IPS-NIHi11 (cell line): Measurements from ENCODE around the gene OLFM4.

Experiments used
- DNase-seq: peaks from one replicate; pipeline ENCODE4 v3.0.0; 2012; ENCODE audit warnings: mixed read lengths, low spot score

OLFM4 gene

DNA sequence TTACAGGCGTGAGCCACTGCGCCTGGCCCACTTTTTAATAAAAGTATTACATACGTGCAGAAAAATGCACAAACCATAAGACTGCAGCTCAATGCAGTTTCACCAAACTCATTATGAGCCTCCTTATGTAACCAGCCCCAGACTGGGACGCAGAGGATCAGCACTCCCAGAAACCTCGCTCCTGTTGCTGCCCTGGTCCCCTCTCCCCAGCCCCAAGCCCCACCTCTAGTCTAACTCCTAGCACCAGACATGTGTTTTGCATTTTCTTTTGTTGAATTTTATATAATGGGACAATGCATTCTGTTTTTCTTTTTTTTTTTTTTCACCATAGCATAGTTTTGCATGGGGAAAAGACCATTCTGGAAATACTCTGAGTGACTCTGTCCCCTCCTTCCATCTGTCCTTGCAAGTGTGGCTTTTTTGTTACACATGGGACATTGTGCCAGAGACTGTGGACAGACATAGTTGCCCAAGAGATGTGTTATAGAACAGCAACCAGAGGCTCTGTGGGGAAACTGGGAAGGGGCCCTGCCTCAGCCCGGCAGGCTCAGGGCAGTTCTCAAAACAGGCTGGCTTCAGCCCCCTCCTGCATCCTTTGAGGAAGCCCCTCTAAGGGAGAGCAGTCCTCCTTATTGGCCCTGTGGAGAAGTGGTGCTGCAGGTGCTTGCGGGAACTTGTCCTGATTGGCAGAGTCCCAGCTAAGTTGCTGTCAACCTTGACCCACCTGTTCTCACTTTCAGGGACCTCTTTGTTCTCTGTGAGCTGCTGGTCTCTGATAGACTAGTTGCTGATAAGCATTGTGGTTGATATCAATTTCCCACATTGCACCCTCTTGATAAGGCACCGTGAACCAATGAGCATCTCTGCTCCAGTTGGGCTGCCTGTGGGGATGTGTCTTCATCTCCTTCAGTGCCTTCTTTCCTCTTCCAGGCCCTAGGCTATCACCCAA, 13.8 kb upstream of the OLFM4 start:
- DNase-seq: no peak

DNA sequence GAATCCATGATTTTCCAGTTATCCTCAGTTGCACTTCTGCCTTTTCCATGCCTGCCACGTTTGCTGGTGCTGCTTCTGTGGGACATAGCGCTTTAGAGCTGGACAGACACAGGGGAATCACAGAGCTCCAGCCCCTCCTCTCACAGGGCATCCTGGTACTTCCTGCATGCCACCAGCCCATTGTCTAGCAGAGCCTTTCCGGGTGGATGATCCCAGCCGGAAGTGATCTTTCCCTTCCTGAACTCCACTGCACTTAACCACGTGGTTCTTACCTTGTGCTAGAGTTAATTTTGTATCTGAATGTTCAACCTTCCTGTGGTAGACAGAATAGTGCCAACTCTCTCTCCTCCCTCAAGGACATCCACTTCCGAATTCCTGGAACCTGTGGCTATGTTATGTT, 12.6 kb upstream of the OLFM4 start:
- no peak for DNase-seq

DNA sequence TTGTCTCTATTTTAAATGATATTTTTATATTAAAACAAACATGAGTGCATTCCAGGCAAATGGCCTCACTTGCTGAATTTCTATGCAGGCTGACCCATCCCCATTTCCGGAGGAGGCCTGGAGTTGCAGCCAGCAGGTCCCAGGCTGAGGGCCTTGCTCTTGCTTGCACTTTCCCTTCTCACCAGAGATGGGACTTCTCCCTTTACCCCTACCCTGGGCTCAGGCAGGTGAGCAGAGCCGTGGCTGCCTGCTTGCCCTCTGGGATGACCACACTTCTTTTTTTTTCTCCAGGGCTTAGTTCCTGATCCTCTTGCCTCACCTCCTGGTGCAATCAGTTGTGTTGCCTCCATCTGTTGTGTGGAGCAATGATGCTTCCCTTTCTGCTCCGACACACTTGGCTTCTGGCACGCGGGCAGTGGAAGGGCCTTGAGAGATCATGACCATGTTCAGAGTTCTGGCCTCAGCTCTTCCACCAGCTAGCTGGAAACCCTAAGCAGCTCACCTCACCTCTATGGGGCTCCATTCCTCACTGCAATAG, 11.1 kb upstream of the OLFM4 start:
- no peak for DNase-seq

DNA sequence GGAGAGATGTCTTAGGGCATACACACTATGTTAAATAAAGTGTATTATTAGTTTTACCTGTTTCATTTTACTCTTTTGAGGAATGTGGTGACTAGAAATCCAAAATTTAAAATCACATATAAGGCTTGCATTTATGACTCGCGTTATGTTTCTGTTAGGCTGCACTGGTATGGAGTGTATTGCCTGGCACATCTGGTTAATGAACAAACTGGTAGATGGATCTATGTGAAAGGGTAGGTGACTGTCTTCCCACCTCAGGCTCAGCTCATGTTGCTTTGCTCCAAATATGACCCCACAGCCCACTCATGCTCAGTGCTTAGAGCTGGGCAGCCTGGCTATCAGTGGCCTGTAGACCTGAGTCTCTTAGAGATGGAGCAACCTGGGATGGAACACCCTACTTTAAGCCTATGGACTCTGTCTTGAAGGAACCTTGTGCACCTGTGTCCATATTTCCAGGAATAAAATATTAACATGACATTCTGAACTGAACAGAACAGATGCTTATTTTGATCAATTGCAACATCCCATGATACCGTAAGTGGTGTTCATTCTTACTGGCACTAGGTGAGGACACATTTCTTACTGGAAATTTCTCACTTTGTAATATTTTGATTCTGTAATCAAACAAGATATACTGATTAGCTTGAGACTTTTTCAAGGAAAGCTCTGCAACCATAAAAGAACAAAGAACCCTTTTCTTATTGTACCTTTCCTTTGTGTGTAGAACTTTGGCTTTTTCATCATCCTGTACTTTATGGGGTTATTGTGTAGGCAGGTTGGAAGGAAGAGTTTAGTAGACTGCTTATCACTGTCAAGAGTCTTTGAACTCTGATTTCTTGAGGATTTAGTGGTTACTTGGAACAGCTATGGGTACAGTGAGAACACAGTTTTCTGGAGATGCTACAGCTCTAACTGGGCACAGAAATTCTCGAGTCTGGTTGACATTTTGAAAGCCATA, 9.6 kb upstream of the OLFM4 start:
- DNase-seq: no peak

DNA sequence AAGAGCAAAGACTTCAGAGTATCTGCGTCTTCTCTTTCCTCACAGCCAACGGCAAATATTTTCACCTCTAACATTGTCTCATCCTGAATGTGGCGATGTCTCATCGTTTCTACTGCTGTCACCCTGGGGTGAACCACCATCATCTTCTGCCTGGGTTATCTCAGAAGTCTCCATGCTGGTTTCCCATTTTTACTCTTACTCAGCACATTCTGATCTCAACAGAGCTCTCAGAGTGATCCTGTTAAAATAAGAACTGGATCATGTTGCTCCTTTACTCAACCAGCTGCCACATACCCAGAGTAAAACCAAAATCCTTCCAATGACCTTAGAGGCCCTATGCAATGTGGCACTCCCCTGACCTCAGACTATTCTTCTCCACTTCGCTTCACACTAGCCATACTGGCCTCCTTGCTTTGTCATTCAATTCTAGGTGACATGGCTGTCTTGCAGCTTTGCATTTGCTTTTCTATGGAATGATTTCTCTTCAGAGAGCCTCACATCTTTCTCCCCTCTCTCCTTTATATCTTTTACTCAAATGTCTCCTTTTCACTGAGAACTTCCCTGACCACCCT, 7.8 kb upstream of the OLFM4 start:
- no peak for DNase-seq

DNA sequence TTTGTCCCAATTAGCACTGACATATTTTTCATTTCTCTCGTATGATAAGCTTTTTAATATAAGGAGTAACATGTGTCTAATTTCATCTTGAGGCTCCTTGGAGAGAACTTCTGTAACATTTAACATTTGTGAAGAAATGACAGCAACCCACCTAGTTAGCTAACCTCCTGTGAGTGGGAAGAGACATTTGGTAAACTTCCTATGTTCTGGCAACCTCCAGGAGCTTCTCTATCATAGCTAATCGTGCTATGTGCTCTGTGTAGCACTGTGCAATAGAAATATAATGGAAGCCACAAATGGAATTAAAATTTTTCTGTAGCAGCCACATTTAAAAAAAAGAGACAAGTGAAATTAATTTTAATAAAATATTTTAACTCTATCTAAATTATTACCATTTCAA, 5.4 kb upstream of the OLFM4 start:
- no peak for DNase-seq

DNA sequence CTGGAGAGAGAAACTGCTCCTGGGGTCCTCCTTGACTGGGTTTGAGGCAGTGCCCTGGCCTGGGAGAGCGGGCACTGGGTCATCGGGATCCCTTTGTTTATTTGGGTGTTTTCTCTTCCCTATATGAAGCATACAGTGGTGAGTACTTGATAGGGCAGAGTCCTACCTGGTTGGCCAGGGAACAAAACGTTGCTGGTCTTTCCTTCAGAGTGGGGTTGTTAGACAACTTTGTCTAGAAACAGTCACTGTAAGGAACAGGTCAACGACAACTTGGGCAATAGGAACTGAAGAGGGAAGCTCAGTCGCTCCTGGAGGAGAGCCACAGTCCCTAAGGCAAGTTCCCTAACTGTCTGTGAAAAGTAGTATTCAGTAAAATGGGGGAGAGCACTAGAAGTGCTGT, 550 bp upstream of the OLFM4 start:
- no peak for DNase-seq

DNA sequence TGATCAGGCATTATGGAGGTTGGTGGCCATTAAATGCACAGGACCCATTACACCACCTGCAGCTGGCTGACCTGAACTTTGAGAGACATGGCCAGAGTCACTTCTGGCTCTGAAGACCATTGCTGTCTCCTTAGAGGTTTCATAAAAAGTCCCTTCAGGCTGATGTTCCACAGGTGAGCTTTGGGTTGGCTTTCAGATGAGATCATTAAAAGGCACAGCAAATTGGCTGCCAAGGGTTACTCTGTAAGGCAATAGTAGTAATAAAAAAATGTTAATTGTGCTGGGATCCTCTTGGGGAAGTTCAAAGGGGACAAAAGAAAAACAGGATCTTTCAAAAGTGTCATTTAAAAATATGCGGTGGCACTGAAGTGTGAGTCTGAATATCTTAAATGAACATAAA, 4.2 kb downstream of the OLFM4 start:
- no peak for DNase-seq

DNA sequence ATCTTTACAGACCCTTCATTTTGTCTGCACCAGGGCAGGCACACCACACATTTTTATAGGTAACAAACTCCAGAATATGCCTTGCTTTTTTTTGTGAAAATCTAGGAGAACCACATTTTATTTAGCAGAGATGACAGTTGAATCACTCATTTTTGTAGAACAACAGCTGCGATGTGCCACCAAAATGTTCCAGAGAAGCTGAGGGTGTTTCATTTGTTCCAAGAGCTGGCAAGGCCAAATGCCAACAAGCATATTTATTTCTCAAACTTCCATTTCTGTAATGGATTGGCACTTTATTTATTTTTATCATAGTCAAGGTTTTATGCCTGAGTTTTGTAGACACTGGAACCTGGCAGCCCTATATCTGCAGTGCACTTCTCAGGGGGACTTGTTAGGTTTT, 10.4 kb downstream of the OLFM4 start:
- DNase-seq: no peak

DNA sequence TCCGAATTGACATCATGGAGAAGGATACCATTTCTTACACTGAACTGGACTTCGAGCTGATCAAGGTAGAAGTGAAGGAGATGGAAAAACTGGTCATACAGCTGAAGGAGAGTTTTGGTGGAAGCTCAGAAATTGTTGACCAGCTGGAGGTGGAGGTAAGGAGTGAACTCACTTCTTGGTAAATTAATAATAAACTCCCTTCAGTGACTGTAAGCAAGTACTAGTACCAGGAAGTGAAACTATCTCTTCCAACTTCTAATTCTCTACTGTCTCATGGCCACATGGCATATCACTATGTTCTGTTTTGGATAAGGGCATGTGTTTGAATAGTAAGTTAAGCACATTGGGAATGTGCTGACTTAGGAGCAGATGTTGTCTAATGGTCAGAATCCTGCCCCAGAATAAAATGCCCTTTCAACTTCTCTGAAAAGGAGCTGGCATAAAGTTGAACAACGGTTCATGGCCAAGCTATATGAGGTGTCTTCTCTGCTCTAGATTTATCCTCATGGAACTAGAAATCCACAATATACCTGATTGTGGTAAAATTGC, 13.4 kb downstream of the OLFM4 start:
- DNase-seq: no peak

DNA sequence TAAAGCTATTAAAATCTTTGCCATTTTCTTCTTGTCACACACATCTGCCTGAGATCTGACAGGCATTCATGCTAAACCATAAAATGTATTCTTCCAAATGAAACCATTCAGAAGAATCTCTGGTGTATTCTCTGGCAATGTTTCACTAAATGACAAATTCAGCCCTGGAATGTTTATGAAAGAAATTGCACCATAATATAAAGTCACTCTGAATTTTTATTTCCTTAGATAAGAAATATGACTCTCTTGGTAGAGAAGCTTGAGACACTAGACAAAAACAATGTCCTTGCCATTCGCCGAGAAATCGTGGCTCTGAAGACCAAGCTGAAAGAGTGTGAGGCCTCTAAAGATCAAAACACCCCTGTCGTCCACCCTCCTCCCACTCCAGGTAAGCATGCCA, 14.3 kb downstream of the OLFM4 start:
- DNase-seq: no peak

DNA sequence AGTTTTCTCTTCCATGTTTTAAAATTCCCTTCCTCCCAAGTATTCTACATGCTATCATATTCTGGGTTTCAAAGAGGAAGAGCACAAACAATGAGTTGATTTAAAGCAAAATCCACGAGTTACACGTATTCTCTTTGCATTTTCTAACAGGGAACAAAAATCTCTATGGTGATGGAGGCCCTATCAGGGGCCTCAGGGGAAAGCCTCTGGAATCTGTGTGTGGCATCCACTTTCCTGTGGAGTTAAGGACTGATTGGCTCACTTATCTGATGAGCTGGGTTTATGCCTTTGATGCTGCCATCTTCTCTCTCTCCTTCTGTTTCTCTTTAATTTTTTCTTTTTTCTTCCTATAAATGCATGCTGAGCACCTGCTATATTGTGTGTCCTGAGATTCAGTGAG, 14.8 kb downstream of the OLFM4 start:
- DNase-seq: peak; percentile 18

DNA sequence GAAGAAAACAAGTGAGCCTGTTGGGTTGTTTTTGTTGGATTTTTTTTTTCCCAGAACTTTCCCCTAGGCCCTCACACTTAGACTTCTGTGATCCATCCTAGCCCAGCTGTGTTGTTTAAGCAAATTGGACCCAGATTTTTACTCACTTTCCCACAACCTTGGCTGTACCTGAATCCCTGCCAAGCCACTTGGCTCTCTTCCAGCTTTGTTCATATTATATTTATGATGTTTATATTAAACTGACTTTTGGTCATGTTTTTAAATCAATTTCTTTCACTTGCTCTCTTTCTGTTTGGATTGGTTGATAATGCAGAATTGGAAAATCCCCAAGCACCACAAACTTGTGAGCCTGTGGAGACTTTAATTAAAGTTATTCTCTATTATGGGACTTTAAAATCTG, 16.6 kb downstream of the OLFM4 start:
- DNase-seq: no peak

DNA sequence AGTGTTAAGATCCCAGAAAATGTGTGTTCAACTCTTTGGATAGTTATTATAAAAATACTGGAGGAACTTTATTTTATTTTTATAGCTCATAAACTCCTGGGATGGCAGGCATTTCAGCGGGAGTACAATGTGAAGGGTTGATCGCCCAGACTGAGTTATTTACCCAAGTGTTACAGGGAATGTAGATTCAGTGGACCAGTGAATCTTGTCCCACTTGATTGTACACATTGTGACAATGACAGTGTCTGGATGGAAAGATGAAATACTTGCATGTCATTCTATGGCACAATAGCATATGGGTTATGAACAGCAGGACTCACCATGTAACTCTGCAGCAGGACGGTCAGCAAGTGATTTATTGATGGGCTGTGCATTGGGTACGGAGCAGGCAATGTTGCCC, 20.3 kb downstream of the OLFM4 start:
- no peak for DNase-seq

DNA sequence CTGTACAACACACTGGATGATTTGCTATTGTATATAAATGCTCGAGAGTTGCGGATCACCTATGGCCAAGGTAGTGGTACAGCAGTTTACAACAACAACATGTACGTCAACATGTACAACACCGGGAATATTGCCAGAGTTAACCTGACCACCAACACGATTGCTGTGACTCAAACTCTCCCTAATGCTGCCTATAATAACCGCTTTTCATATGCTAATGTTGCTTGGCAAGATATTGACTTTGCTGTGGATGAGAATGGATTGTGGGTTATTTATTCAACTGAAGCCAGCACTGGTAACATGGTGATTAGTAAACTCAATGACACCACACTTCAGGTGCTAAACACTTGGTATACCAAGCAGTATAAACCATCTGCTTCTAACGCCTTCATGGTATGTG, 21.5 kb downstream of the OLFM4 start:
- DNase-seq: no peak

DNA sequence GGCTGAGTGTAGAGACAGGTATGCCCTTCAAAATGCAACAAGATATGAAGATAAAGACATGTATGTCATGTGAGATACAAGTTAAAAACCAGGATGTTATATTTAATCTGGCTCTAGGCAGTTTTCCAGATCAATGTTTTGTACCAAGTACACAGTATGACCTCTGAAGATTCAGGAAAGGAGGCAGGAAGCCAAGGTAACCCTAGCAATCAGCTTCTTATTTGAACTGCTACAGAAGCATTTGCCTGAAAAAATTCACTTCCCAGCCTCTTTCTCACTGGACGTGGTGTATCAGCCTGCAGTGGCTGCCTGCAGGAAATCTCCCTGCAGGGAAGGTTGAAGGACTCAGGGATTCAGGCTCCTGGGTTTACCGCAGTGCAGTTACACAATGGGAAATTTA, 24.1 kb downstream of the OLFM4 start:
- DNase-seq: no peak

DNA sequence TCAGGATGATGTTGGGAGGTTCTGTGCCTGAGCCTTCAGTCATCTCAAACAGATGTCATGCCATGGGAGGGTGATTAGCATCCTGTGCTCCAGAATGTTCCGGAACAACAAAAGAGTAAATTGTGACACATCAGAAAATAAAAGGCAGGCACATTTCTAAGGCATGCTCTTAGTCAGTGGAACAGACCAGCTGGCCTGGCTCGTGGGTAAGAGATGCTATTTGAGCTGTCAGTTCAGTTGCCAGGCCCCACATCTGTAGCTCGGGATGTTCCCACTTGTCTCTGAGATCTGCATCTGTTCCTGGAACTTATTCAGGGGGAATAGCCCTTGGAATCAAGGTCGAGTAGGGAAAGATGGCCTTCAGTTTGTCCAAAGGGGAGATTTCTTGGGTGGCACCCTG, 26.0 kb downstream of the OLFM4 start:
- no peak for DNase-seq

DNA sequence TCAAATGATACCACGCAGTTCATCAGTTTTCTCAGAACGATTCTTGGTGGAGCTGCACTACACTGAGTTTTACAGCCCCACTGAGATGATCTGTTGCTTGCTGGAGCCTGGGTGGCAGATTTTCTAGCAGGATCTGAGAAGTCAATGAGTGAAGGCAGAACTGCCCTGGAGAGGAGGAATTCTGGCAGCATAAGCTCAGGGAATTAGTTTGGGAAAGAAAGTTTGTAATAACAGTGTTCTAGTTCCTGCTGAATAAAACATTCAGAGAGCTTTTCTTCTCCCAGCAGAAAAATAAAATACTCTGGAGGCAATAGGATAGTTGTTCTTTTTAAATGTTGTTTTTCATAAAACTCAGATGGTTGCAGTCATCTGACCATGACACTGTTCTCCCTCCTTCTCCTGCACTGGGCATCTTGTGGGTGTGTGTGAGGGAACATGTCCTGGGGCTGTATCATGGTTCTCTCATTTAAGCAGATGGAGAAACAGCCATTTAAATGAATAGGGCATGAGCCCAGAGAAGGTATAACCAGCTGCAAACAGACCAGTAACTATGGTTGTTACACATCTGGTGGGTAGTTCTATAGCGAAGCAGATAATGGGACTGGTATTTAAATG, 29.6 kb downstream of the OLFM4 start:
- no peak for DNase-seq

DNA sequence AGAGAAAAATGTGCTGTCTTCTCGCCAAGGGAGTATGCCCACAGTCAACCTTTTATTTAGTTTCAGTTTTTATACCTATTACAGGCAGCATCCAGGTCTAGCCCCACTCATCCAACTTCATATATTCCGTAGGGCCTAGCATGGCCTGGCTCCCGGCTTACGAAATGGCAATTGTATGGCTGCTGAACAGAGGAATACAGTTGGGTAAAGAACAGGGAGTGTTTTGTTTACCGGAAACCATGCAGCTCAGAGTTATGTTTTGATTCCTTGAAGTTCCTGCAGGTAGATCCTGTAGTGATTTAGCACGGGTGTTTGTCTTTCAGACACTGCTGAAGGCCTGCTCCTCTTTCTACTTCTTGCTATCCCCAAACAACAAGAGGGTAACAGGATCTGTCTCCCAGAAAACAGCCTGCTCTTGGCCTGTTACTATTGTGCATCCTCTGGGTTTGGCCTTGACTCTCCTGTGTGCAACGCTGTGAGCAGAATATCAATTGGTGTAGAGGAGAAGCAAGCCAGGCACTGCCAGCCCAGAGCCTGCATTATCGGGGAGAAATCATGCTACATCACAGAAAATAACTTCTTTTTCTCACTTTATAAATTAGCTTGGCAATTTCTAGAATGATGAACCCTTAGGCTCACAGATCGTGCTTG, 32.4 kb downstream of the OLFM4 start:
- DNase-seq: no peak

DNA sequence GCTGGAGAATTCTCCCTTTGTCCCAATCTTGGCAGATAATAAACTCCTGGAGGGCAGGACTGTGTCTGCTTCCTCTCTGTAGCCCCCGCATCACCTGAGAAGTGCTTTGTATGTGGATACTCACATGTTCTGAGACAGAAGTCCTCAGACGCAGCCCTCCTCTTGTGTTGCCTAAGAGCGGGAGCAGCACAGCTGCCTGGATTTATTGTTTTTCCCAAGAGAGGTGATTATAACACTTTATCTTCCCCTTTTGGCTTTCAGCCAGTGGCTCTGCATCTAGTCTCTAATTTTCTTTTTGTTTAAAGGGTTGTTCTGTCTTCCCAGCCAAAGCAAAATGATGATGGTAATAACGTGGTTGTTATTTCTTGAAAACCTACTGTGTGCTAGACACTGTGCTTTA, 36.1 kb downstream of the OLFM4 start:
- DNase-seq: no peak

DNA sequence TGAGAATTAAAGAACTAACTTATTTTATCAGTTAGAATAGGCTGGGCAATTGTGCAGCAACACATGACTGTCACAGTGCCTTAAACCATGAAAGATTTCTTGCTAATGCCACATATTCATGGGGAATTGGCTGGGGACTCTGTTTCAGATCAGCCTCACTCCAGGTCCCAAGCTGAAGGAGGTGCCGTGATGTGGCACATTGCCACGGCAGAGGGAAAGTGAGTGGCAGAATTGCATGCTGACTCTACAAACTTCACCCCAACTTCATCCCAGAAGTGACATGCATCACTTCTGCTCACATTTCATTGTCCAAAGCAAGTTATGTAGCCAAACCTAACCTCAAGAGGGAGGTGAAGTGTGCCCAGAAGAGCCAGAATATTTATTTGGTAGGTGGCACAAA, 37.8 kb downstream of the OLFM4 start:
- no peak for DNase-seq
